Natural killer cell (primary cell): ENCODE data around the gene RBMS3. TPM values are rescaled to one million over a fixed set of nuclear protein-coding genes. Genes with fewer than 3 reads are reported as not detected.

Source experiments
- ATAC-seq, 3 donors: fragments of 150-1000 bp in 2 of 3; fragments of 200-7000 bp in 1 of 3; cut with Tn5 transposase; 1 replicate in 1 of 3; 2 replicates in 2 of 3; pipeline ENCODE4 v1.10.0; 2021; ENCODE audit warnings: mild to moderate bottlenecking in 2 of 3, moderate library complexity in 2 of 3
- DNase-seq, 2 donors: peaks; one replicate each; pipeline versions ENCODE4 v3.0.0 to v3.0.0-alpha.2; 2013 to 2021; ENCODE audit warnings: mixed read lengths in 1 of 2
- H3K27ac ChIP-seq: one replicate; pipeline ENCODE4 v1.5.1; 2013; ENCODE audit warnings: mild to moderate bottlenecking, low read length
- H3K27me3 ChIP-seq: one replicate; pipeline ENCODE4 v1.6.1; 2013; ENCODE audit warnings: low read length; ENCODE audit not compliant: control insufficient read depth, insufficient read depth
- H3K36me3 ChIP-seq: one replicate; pipeline ENCODE4 v1.6.1; 2013; ENCODE audit warnings: low read length; ENCODE audit not compliant: control insufficient read depth, insufficient read depth
- H3K4me1 ChIP-seq: one replicate; pipeline ENCODE4 v1.6.1; 2013; ENCODE audit warnings: low read length; ENCODE audit not compliant: control insufficient read depth, insufficient read depth
- H3K4me3 ChIP-seq: one replicate; pipeline ENCODE4 v1.5.1; 2013; ENCODE audit warnings: low read length
- H3K9me3 ChIP-seq: one replicate; pipeline ENCODE4 v1.6.1; 2013; ENCODE audit warnings: low read length; ENCODE audit not compliant: control insufficient read depth, insufficient read depth
- H3K27ac Mint-ChIP-seq, 2 donors: one replicate each; pipeline ENCODE4 v1.8.0; 2022; ENCODE audit warnings: mild to moderate bottlenecking in 2 of 2, mixed read lengths in 2 of 2, moderate library complexity in 1 of 2
- H3K27me3 Mint-ChIP-seq, 2 donors: one replicate each; pipeline ENCODE4 v1.8.0; 2022; ENCODE audit warnings: low read depth in 2 of 2, mixed read lengths in 2 of 2
- H3K36me3 Mint-ChIP-seq: one replicate; pipeline ENCODE4 v1.8.0; 2022; ENCODE audit warnings: mixed read lengths
- H3K4me1 Mint-ChIP-seq, 2 donors: one replicate each; pipeline ENCODE4 v1.8.0; 2022; ENCODE audit warnings: mixed read lengths in 2 of 2
- H3K4me3 Mint-ChIP-seq: one replicate; pipeline ENCODE4 v1.8.0; 2022; ENCODE audit warnings: mild to moderate bottlenecking, moderate library complexity, mixed read lengths
- H3K9me3 Mint-ChIP-seq, 2 donors: one replicate each; pipeline ENCODE4 v1.8.0; 2022; ENCODE audit warnings: mixed read lengths in 2 of 2
- CTCF ChIP-seq: fragments of 200-600 bp; IDR thresholded peaks from one replicate; pipeline ENCODE4 v1.8.0; 2022; ENCODE audit warnings: antibody characterized with exemption
- WGBS: methylation state at CpG from one replicate; pipeline ENCODE4 v1.1.7; 2013; ENCODE audit warnings: missing lambda C conversion rate; ENCODE audit not compliant: insufficient coverage; 5-methylcytosine and 5-hydroxymethylcytosine counted together
- intact Hi-C: fragments of 100-400 bp; cut with micrococcal nuclease; formaldehyde crosslinking; loops from one replicate; pipeline ENCODE4 v1.14.2; 2022
- total RNA-seq, 4 donors: library from RNA; stranded (reverse); fragments of 120-200 nt in 1 of 4; gene quantifications; one replicate each; pipeline versions ENCODE4 v1.2.3 to v1.2.4, GENCODE V29; 2013 to 2022

The RBMS3 gene
- total RNA-seq, 3 donors from 2014 or later (not counting 1 experiment from before 2014, with no cell fraction given): 0.16 TPM; not detected in 2

- intact Hi-C loops: no loop called here
Observed at GRCh38 chr3:29823233-29823632, 542.4 kb downstream of the RBMS3 start.

DNA sequence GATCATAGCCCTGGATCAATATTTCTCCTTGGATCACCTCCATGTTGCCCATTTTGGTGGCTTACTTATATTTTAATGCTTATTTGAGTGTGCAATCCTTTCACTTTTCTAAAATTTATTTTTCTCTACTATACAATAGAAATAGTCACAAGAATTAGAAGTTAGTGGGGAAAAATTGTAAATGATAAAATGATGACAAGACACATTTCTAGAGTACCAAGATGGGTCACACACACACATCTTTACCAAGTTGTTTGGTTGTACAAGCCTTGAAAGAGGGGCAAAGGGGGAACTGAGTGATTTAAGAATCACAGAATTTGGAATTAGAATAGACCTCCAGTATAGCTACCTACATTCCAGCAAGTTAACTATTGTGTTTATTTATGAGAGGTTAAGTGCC, 545.8 kb downstream of the RBMS3 start:
- Mint-ChIP-seq H3K9me3 (peaks cover 2 to 8% of the 10 kb centered on the region in 2 donors), H3K27me3 (no peaks in the 10 kb centered on the region), H3K4me3 (no peak overlapping the region), H3K27ac (no peak overlapping the region), H3K4me1 (no peaks in the 10 kb centered on the region), H3K36me3 (no peaks in the 10 kb centered on the region)
- ATAC-seq (no peak), DNase-seq (no peak)
- intact Hi-C loops: no loop called here
- Histone ChIP-seq H3K9me3 (no peaks in the 10 kb centered on the region), H3K36me3 (no peaks in the 10 kb centered on the region), H3K4me1 (no peaks in the 10 kb centered on the region), H3K27me3 (no peaks in the 10 kb centered on the region), H3K27ac (no peak overlapping the region), H3K4me3 (no peak overlapping the region)
- no peak for TF ChIP-seq CTCF

More at GRCh38 chr3:29823233-29823632, 542.4 kb downstream of the RBMS3 start:
- no peaks in the 10 kb centered on the region for H3K4me1 ChIP-seq
- no peaks in the 10 kb centered on the region for H3K36me3 ChIP-seq
- no peak for TF ChIP-seq CTCF
- ATAC-seq: no peak
- no peaks in the 10 kb centered on the region for H3K9me3 ChIP-seq
- H3K27me3 ChIP-seq: no peaks in the 10 kb centered on the region
- WGBS: no CpG with 5 or more reads among the region's 1 CpG
- Mint-ChIP-seq H3K36me3 (no peaks in the 10 kb centered on the region), H3K4me1 (no peaks in the 10 kb centered on the region), H3K9me3 (peaks cover 2 to 8% of the 10 kb centered on the region in 2 donors), H3K27ac (no peak overlapping the region), H3K27me3 (no peaks in the 10 kb centered on the region), H3K4me3 (no peak overlapping the region)
- no peak overlapping the region for H3K27ac ChIP-seq
- H3K4me3 ChIP-seq: no peak overlapping the region
- DNase-seq: no peak

DNA sequence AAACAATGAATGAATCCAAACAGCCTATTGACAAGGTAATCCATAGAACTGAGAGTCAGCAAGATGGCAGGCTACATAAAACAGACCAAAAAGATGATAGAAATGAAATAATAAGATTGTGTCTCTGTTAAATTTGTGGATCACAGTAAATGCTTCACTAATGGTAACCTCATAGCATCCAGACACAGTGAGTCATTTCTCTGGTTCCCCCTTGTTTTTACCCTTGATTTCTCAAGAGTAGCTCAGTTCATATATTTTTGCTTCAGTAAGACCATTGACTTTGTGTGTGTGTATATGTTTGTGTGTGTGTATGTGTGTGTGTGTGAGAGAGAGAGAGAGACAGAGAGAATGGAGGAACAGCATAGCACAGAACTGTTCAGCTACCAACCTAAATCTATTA, 546.9 kb downstream of the RBMS3 start:
- DNase-seq (no peak), ATAC-seq (no peak)
- Mint-ChIP-seq H3K9me3 (peaks cover 2 to 5% of the 10 kb centered on the region in 2 donors), H3K4me3 (no peak overlapping the region), H3K36me3 (no peaks in the 10 kb centered on the region), H3K27ac (no peak overlapping the region), H3K4me1 (no peaks in the 10 kb centered on the region), H3K27me3 (no peaks in the 10 kb centered on the region)
- Histone ChIP-seq H3K9me3 (peaks cover 3% of the 10 kb centered on the region), H3K36me3 (no peaks in the 10 kb centered on the region), H3K27ac (no peak overlapping the region), H3K27me3 (no peaks in the 10 kb centered on the region), H3K4me3 (no peak overlapping the region), H3K4me1 (no peaks in the 10 kb centered on the region)
- intact Hi-C loops: no loop called here
- no peak for TF ChIP-seq CTCF

GRCh38 chr3:29829340-29829739, 548.5 kb downstream of the RBMS3 start:
- DNase-seq (no peak), ATAC-seq (no peak)
- no peaks in the 10 kb centered on the region for H3K27me3 ChIP-seq
- TF ChIP-seq CTCF: no peak
- H3K4me3 ChIP-seq: no peak overlapping the region
- intact Hi-C loops: no loop called here
- no peaks in the 10 kb centered on the region for H3K4me1 ChIP-seq
- no peak overlapping the region for H3K27ac ChIP-seq
- 100% methylated on average over 1 of the region's 3 CpGs for WGBS
- H3K4me1 Mint-ChIP-seq: no peaks in the 10 kb centered on the region
- H3K9me3 Mint-ChIP-seq: peaks cover 6 to 7% of the 10 kb centered on the region in 2 donors
- H3K36me3 Mint-ChIP-seq: no peaks in the 10 kb centered on the region
- no peaks in the 10 kb centered on the region for H3K36me3 ChIP-seq
- H3K27me3 Mint-ChIP-seq: no peaks in the 10 kb centered on the region
- H3K4me3 Mint-ChIP-seq: no peak overlapping the region
- no peak overlapping the region for H3K27ac Mint-ChIP-seq
- H3K9me3 ChIP-seq: peaks cover 3% of the 10 kb centered on the region
